ENCODE measurements around the gene NRXN3.

NRXN3 gene

GRCh38 chr14:79325071-79325470, 1154.9 kb downstream of the NRXN3 start (continued):
- TF ChIP-seq TSHZ1 (tag by site-specific recombination; IDR thresholded peaks at IDR 0.05; ENCODE audit: borderline replicate concordance) (no peak), ZNF548 (tag by site-specific recombination; IDR thresholded peaks at IDR 0.05) (no peak), GLIS1 (tag by site-specific recombination; IDR thresholded peaks at IDR 0.05) (peak; percentile 88), ZNF202 (tag by site-specific recombination; IDR thresholded peaks at IDR 0.05; ENCODE audit: borderline replicate concordance) (no peak), ZNF449 (tag by site-specific recombination; IDR thresholded peaks at IDR 0.05) (peak; percentile 61; the same call in 1 of the 2 replicates), ZNF658 (tag by site-specific recombination; IDR thresholded peaks at IDR 0.05) (no peak), GLI4 (tag by site-specific recombination; IDR thresholded peaks at IDR 0.05) (no peak), KLF17 (tag by site-specific recombination; IDR thresholded peaks at IDR 0.05) (no peak), ZSCAN16 (tag by site-specific recombination; IDR thresholded peaks at IDR 0.05) (peak; percentile 71; the same call in 1 of the 2 replicates), ZBTB20 (tag by site-specific recombination; IDR thresholded peaks at IDR 0.05) (no peak), ZIC2 (tag by site-specific recombination; IDR thresholded peaks at IDR 0.05) (peak; percentile 74), ZNF302 (tag by site-specific recombination; IDR thresholded peaks at IDR 0.05; ENCODE audit: low read depth) (no peak), SCRT1 (tag by site-specific recombination; IDR thresholded peaks at IDR 0.05; ENCODE audit: borderline replicate concordance) (no peak), ZNF549 (tag by site-specific recombination; IDR thresholded peaks at IDR 0.05) (no peak), ZNF18 (tag by site-specific recombination; IDR thresholded peaks at IDR 0.05) (0 out of 2 replicates have a peak, but pooled peaks have one; percentile 26)

GRCh38 chr14:79325557-79325956, 1155.4 kb downstream of the NRXN3 start:
- Histone ChIP-seq H3K27ac (ENCODE audit: extremely low read depth, low read depth, low read length) (peak overlapping the region; percentile 35; the same call in 1 of the 2 replicates), H3K4me3 (ENCODE audit: low read depth, low read length) (no peak overlapping the region), H3K9me3 (ENCODE audit: control insufficient read depth, insufficient read depth, low read depth, low read length) (no peaks in the 10 kb centered on the region), H3K4me1 (ENCODE audit: control insufficient read depth, insufficient read depth, low read length) (peaks cover 35% of the 10 kb centered on the region), H3K36me3 (ENCODE audit: control insufficient read depth in 2 of 2, insufficient read depth in 1 of 2, low read length in 2 of 2) (no peaks in the 10 kb centered on the region)
- TF ChIP-seq ZBTB17 (tag by site-specific recombination; IDR thresholded peaks at IDR 0.05): no peak
- no peak for TF ChIP-seq ZNF677 (tag by site-specific recombination; IDR thresholded peaks at IDR 0.05)
- TF ChIP-seq HOXD13 (CRISPR knock-in tag; IDR thresholded peaks at IDR 0.05; ENCODE audit: borderline replicate concordance): no peak
- TF ChIP-seq KLF8 (tag by site-specific recombination; IDR thresholded peaks at IDR 0.05): no peak
- no peak for TF ChIP-seq ZSCAN16 (tag by site-specific recombination; IDR thresholded peaks at IDR 0.05)
- no peak for TF ChIP-seq ZNF560 (tag by site-specific recombination; IDR thresholded peaks at IDR 0.05; ENCODE audit: borderline replicate concordance)
- no peak for TF ChIP-seq ZNF571 (tag by site-specific recombination; IDR thresholded peaks at IDR 0.05)
- TF ChIP-seq ZNF501 (tag by site-specific recombination; IDR thresholded peaks at IDR 0.05): no peak
- no peak for TF ChIP-seq KLF17 (tag by site-specific recombination; IDR thresholded peaks at IDR 0.05)
- TF ChIP-seq GLIS1 (tag by site-specific recombination; IDR thresholded peaks at IDR 0.05): no peak
- ChIA-PET CTCF (no interaction called here), POLR2A (no interaction called here)
